PC-9 (cell line): ENCODE data around the gene MB21D2.

ENCODE experiments used
- CTCF ChIP-seq: fragments of 200-600 bp; sonication (generic); conservative IDR thresholded peaks from 2 replicates; pipeline ENCODE4 v1.6.1; 2017; ENCODE audit warnings: mixed run types, antibody characterized with exemption, mild to moderate bottlenecking, moderate library complexity
- EZH2 ChIP-seq: fragments of 200-600 bp; sonication (generic); IDR thresholded peaks from 2 replicates; pipeline ENCODE4 v1.8.0; 2017; ENCODE audit warnings: antibody characterized with exemption, low read depth

GRCh38 chr3:192830291-192831110, 87.2 kb downstream of the MB21D2 start:
- no peak for TF ChIP-seq CTCF
- TF ChIP-seq EZH2: no peak
